Stimulated activated CD8-positive, alpha-beta memory T cell treated with anti-CD3 and anti-CD28 coated beads, Interleukin-7, amount 100 ng/mL, for 48 hours (primary cell): Measurements from ENCODE around the gene KNCN.

ENCODE experiments used
- DNase-seq, 2 donors: peaks; one replicate each; pipeline ENCODE4 v3.0.0-alpha.2; 2020; ENCODE audit warnings: low read depth in 1 of 2; ENCODE audit errors: extremely low read depth in 1 of 2

KNCN gene

GRCh38 chr1:46525253-46525983 lies 26.0 kb downstream of the KNCN start:
- no peak for DNase-seq

- DNase-seq, result no peak
Measured at GRCh38 chr1:46524843-46525242, 26.6 kb downstream of the KNCN start.

GRCh38 chr1:46523496-46524353 lies 27.7 kb downstream of the KNCN start:
- no peak for DNase-seq

- no peak for DNase-seq
Measured at GRCh38 chr1:46522969-46523320, 28.5 kb downstream of the KNCN start.

GRCh38 chr1:46522184-46522968 lies 29.1 kb downstream of the KNCN start:
- DNase-seq, result peak in 1 of 2 donors; percentile 40

GRCh38 chr1:46521414-46521813 lies 30.0 kb downstream of the KNCN start:
- no peak for DNase-seq

- no peak for DNase-seq
Measured at GRCh38 chr1:46520063-46520911, 31.2 kb downstream of the KNCN start.

GRCh38 chr1:46519209-46519608 lies 32.2 kb downstream of the KNCN start:
- no peak for DNase-seq

GRCh38 chr1:46517932-46518498 lies 33.4 kb downstream of the KNCN start:
- DNase-seq, result no peak

- DNase-seq, result no peak
Measured at GRCh38 chr1:46517010-46517600, 34.3 kb downstream of the KNCN start.

- no peak for DNase-seq
Measured at GRCh38 chr1:46516200-46516950, 35.1 kb downstream of the KNCN start.

- no peak for DNase-seq
Measured at GRCh38 chr1:46515576-46515975, 35.9 kb downstream of the KNCN start.

GRCh38 chr1:46513536-46513935 lies 37.9 kb downstream of the KNCN start:
- DNase-seq, result no peak

GRCh38 chr1:46512792-46513190 lies 38.7 kb downstream of the KNCN start:
- no peak for DNase-seq

GRCh38 chr1:46512135-46512791 lies 39.2 kb downstream of the KNCN start:
- no peak for DNase-seq

GRCh38 chr1:46510998-46511365 lies 40.5 kb downstream of the KNCN start:
- DNase-seq, result no peak

- no peak for DNase-seq
Measured at GRCh38 chr1:46510341-46510997, 41.0 kb downstream of the KNCN start.

- DNase-seq, result no peak
Measured at GRCh38 chr1:46508757-46509156, 42.7 kb downstream of the KNCN start.
